AG09319 (cell line): ENCODE data around the gene RBKS.

Experiments used
- DNase-seq: peaks from one replicate; pipeline ENCODE4 v3.0.0-alpha.2; 2010; ENCODE audit warnings: low read depth; ENCODE audit errors: extremely low read depth
- TF ChIP-seq, protein P1 (sequence below): IDR thresholded peaks from 2 replicates; pipeline ENCODE4 v1.5.1; 2011; ENCODE audit warnings: low read depth, mild to moderate bottlenecking, inconsistent platforms, low read length, moderate library complexity

The RBKS gene

DNA sequence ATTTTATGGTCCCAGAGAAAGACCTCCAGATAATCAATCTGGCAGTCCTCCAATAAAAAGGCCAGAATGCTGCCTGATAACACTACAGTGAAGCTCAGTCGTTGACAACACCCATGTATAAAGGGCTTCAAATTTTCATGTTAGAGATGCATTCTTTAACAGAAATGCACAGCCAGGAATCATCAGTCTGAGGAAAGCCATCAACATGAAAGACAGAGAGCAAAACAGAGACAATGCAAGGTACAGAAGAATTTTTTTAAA is 14.1 kb upstream of the RBKS start:
- no peak for DNase-seq
- TF ChIP-seq, protein P1, sequence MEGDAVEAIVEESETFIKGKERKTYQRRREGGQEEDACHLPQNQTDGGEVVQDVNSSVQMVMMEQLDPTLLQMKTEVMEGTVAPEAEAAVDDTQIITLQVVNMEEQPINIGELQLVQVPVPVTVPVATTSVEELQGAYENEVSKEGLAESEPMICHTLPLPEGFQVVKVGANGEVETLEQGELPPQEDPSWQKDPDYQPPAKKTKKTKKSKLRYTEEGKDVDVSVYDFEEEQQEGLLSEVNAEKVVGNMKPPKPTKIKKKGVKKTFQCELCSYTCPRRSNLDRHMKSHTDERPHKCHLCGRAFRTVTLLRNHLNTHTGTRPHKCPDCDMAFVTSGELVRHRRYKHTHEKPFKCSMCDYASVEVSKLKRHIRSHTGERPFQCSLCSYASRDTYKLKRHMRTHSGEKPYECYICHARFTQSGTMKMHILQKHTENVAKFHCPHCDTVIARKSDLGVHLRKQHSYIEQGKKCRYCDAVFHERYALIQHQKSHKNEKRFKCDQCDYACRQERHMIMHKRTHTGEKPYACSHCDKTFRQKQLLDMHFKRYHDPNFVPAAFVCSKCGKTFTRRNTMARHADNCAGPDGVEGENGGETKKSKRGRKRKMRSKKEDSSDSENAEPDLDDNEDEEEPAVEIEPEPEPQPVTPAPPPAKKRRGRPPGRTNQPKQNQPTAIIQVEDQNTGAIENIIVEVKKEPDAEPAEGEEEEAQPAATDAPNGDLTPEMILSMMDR: no peak

DNA sequence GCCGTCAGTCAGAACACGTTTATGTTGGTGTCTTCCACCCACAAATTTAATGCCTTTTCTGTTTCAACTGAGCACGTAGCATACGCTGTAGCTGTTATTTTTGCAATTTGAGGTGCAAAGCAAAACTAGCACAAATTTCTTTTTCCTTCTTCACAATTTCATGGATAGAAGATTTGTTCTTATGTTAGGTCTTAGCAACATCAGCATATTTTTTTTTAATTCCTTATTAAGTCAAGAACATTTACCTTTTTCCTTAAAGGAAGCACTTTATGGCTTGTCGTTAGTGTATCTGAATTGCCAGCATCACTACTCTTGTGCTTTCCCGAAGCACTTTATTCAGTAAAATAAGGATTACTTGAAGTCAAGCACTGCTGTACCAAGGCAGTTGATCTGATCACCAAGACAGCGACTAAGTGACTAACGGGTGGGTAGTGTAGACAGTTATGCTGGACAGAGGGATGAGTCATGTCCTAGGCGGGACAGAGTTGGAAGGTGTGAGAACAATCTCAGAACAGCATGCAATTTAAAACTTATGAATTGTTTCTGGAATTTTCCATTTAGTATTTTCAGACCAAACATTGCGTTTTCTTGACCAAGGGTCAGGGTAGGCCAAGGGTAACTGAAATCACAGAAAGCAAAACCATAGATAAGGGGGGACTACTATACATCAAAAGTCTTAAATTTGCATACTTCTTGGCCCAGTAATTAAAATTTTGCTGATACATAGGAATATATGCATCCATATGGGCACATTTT is 13.6 kb upstream of the RBKS start:
- TF ChIP-seq, protein P1: no peak
- no peak for DNase-seq

DNA sequence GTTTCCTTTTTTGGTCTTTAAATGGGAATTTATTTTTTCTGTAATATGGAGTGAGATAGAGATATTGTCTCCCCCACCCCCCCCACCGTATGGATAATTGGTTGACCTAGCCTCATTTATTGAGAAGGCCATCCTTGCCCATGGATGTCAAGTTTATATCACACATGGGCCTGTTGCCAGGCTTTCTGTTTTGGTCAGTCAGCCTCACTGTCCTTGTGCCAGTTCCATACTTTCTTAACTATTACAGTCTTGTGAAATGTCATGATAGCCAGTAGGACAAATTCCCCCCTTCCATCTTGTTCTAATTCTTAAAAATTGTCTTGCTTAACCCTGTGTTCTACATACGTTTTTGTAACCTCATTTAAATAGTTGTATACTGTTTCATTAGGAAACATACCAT is 12.8 kb upstream of the RBKS start:
- DNase-seq: no peak
- TF ChIP-seq, protein P1: no peak

DNA sequence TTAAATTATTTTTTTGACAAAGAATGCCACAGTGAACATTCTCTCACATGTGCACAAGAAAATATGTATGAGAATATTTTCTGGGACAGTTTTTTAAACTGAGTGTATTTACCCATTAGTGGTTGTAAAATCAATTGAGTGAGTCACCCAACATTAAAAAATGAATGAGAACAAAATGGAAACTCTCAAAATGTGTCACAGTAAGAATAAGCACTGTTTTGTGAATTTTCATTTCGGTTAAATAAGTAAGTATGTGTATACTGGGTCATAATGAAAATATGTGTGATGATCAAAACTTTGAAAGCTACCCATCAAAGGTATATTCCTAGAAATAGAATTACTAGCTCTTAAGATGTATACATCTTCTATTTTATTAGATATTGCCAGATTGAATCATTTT is 11.9 kb upstream of the RBKS start:
- TF ChIP-seq, protein P1: no peak

DNA sequence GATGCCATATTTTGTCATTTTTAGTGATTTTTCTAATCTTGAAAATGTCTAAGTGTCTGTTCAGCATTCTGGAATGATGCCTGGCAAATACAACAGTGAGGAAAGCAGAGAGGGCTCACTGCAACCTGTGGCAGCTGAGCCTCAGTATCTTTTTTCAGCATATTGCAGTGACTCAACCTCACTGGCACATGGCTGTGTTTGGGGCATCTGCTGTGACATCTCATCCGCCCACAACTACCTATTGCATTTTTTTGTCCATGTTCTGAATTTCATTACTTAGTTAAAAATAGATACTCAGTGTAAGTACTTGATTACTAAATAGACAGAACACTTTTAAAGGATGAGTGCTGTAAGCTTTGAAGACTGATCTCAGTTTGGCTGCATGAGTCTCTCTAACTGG is 11.0 kb upstream of the RBKS start:
- no peak for DNase-seq
- TF ChIP-seq, protein P1: no peak

More for the DNA sequence above, 11.9 kb upstream of the RBKS start:
- no peak for DNase-seq

DNA sequence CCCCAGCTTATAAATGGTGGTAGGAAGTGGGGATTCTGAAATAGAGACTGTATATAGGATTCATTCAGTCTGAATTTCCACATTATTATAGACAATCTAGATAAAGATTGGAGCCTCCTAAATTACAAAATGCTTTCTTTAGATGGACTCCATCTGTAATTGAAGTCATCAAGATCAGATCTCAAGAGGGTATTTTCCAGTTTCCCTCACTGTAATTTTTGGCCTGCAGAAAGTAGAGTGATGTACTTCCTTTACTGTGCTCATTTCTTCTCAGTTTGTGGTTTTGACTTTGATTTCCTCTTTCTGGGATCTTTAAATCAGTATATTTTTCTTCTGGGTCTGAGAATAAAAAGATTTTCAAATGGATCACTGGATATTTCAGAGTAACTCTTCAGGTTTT is 7.5 kb upstream of the RBKS start:
- no peak for DNase-seq
- TF ChIP-seq, protein P1: no peak

DNA sequence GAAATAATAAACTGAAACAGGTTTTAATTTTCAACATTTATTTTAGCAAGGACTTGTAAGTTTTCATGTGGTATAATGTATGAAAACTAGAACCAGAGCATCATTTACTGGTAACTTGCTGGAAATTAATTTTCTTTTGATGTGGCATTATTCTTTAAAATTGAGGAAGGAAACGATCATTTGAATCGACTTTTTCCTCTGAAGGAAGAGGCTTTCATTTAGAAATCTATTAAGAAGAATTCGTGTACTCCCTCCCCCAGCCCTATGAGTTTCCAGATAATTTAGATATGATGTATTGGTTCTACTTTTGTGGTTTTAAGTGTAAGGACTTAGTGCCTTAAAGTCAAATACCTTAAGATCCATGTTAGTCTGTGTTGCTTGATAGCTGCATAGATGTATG is 2.8 kb upstream of the RBKS start:
- TF ChIP-seq, protein P1: no peak
- no peak for DNase-seq
